AG09309 (cell line): ENCODE data around the gene SAT1.

ENCODE experiments used
- DNase-seq: peaks from one replicate; pipeline ENCODE4 v3.0.0-alpha.2; 2010; ENCODE audit warnings: low read depth
- H3K4me3 ChIP-seq: 2 replicates; pipeline ENCODE4 v1.5.1; 2011; ENCODE audit warnings: mild to moderate bottlenecking, low read depth, low read length, moderate library complexity; ENCODE audit not compliant: control insufficient read depth
- TF ChIP-seq, protein P1 (sequence below): IDR thresholded peaks from 2 replicates; pipeline ENCODE4 v1.5.1; 2011; ENCODE audit warnings: mild to moderate bottlenecking, low read depth, low read length, inconsistent platforms; ENCODE audit not compliant: insufficient read depth, control insufficient read depth; ENCODE audit errors: missing control alignments

The SAT1 gene

DNA sequence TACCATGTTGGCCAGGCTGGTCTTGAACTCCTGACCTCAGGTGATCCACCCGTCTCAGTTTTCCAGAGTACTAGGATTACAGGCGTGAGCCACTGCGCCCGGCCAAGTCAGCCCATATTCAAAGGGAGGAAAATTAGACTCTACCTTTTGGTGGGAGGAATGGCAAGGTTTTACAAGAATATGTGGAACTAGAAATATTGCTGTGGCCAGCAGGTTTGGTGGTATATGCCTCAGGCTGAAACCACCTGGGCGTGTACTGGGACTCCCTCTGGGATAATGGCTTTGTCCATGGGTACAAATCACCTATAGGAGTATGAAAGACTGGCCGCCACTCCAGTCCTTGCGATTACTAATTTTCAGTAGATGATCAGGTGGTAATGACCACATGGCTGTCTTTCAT is 32.4 kb downstream of the SAT1 start:
- no peak overlapping the region for H3K4me3 ChIP-seq
- TF ChIP-seq, protein P1, sequence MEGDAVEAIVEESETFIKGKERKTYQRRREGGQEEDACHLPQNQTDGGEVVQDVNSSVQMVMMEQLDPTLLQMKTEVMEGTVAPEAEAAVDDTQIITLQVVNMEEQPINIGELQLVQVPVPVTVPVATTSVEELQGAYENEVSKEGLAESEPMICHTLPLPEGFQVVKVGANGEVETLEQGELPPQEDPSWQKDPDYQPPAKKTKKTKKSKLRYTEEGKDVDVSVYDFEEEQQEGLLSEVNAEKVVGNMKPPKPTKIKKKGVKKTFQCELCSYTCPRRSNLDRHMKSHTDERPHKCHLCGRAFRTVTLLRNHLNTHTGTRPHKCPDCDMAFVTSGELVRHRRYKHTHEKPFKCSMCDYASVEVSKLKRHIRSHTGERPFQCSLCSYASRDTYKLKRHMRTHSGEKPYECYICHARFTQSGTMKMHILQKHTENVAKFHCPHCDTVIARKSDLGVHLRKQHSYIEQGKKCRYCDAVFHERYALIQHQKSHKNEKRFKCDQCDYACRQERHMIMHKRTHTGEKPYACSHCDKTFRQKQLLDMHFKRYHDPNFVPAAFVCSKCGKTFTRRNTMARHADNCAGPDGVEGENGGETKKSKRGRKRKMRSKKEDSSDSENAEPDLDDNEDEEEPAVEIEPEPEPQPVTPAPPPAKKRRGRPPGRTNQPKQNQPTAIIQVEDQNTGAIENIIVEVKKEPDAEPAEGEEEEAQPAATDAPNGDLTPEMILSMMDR, result no peak
- no peak for DNase-seq

DNA sequence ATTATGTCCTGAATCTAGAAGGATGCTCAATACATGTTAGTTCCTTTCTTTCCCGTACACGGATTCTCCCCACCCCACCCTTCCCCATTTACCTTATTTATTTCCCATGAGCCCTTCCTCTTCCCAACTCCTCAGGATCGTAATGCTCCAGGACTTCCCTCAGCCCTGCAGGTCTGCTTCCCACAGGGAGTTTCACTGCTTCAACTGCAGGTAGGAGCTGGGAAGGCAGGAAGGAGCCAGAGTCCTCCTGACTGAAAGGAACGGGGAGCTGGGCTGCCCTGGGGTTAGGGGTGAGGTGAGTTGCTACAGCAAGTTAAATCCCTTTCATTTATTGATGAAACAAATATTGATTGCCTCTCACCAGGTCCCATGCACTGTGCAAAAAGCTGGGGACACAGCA is 33.2 kb downstream of the SAT1 start:
- TF ChIP-seq, protein P1, result no peak
- no peak for DNase-seq
- no peak overlapping the region for H3K4me3 ChIP-seq

DNA sequence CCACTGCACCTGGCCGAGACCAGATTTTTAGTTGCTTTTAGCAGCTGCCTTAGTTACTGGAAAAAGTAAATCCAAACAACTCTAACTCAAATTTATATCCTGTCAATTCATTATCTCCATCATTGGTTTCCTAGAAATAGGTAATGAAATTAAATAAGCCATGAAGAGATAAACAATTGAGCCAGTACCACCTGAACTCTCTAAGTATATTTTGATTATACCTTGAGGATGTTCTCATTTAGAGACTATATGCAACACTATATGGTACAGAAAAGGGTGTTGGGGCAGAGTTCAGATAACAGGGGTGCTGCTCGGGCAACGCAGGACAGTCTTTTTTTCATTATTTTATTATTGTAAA is 35.0 kb downstream of the SAT1 start:
- TF ChIP-seq, protein P1, result no peak
- DNase-seq, result no peak
- no peak overlapping the region for H3K4me3 ChIP-seq

DNA sequence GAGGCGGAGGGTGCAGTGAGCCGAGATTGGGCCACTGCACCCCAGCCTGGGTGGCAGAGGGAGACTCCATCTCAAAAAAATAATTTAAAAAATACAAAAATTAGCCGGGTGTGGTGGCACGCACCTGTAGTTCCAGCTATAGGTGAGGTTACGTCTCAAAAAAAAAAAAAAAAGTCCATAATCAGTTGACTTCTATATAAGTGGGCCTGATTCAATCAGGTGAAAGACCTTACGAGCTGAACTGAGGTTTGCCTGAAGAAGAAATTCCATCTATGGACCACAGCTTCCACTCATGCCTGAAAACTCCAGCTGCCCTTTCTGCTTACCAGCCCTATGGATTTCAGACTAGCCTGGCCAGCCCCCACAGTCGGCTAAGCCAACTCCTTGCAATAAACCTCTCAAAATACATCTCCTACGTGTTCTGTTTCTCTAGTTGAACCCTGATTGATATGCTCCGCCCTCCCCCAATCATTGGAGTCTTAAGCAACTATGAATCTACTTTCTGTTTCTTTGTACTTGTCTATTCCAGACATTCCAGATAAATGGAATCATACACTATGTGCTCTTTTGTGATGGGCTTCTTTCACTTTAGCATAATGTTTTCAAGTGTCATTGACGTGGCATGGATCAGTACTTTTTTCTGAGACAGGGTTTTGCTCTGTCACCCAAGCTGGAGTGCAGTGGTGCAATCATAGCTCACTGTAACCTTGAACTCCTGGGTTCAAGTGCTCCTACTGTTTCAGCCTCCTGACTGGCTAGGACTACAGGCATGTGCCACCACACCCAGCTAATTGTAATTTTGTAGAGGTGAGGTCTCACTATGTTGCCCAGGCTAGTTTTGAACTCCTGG is 36.6 kb downstream of the SAT1 start:
- DNase-seq, result no peak
- no peak overlapping the region for H3K4me3 ChIP-seq

DNA sequence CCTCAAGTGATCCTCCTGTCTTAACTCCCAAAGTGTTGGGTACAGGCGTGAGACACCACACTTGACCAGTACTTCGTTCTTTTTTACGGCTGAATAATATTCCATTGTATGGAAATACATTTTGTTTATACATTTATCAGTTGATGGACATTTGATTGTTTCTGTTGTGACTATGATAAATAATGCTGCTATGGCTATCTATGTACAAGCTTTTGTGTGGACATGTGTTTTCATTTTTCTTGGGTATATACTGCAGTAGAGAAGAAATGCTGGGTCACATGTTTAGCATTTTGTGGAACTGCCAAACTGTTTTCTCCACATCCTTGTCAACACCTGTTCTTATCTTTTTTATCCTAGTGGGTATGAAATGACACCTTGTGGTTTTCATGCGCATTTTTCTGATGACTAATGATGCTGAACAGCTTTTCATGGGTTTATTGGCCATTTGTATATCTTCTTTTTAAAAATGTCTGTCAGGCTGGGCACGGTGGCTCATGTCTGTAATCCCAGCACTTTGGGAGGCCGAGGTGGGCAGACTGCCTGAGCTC is 37.3 kb downstream of the SAT1 start:
- no peak overlapping the region for H3K4me3 ChIP-seq
- TF ChIP-seq, protein P1, result no peak
- no peak for DNase-seq

More for the DNA sequence above, 36.6 kb downstream of the SAT1 start:
- TF ChIP-seq, protein P1, result no peak

DNA sequence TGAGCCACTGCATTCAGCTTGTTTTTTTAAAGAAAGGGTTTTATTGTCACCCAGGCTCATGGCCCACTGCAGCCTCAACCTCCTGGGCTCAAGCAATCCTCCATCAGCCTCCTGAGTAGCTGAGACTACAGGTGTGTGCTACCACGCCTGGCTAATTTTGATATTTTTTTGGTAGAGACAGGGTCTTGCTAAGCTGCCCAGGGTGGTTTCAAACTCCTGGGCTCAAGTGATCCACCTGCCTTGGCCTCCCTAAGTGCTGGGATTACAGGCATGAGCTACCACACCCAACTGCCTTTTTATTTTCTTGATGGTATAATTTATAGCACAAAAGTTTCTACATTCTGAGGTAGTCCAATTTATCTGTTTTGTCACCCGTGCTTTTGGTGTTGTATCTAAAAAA is 38.9 kb downstream of the SAT1 start:
- DNase-seq, result no peak
- TF ChIP-seq, protein P1, result no peak
- H3K4me3 ChIP-seq, result no peak overlapping the region

DNA sequence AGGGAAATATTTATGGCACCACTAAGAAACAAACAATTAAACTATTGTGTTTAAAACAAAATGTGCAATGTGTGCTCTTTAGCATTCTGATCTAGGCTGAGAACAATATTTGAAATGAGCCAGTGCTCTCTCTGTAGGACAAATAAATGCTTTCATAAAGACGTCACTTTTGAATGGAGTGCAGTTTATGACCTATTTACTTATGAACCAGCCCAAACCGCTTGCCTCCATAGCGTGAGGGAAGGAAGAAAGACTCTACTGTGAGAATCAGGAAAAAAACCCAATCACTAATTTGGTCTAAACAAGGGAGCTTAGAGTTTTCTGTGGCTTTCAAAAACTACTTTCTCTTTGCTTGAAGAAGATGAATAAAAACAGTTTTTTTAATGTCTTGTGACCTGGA is 39.4 kb downstream of the SAT1 start:
- no peak for DNase-seq
- no peak overlapping the region for H3K4me3 ChIP-seq
- TF ChIP-seq, protein P1, result no peak
